GM19025 (cell line): ENCODE measurements around the gene SERPINA1.
"Not testable (repeated sequence)": the region's sequence is repeated elsewhere in the genome, so short reads cannot be mapped to it uniquely, and the experiment has no call there.

Experiments
- ATAC-seq: cut with Tn5 transposase; IDR thresholded peaks from one replicate; pipeline ENCODE4 v1.9.1; 2021; ENCODE audit warnings: mild to moderate bottlenecking, low read depth, moderate library complexity; ENCODE audit not compliant: unreplicated experiment

Gene SERPINA1

GRCh38 chr14:94354190-94354589 is 34.2 kb downstream of the SERPINA1 start:
- not testable (repeated sequence) for ATAC-seq

DNA sequence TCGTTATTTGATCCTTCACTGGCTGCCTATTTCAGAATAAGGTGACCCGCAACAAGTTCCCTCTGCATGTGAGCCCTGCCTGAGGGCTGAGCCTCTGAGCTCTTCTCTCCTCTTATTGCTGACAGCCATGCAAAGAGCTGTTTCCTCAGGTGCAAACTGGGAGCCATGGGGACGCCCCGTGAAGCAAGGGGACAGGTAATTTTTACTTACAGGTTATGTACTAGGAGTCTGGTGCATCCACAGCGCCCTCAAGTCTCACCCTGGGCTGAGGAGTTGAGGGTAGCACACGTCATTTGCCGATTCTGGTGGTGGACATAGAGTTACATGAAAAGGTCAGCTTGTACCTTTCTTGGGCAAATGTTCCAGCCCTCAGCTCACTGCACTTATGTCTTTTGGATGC is 39.1 kb downstream of the SERPINA1 start:
- no peak for ATAC-seq

DNA sequence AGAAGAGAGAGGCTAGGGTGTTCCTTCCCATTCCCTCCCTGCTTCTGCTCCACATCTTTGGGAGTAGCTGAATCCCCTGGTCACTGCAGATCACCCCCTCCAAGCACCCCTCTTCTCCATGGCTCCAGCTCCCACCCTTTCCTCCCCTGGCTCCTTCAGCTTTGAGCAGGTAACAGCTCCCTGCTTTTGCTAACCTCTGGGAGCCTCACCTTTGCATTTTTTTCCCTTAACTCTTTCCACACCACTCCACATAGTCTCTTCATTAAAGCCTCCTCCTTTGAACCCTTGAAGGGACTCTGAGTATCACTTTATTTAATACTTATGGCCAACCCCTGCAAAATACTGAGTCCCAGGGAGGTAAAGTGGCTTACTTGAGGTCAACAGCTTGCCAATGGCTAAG is 39.6 kb downstream of the SERPINA1 start:
- ATAC-seq, result no peak

- no peak for ATAC-seq
Observed at GRCh38 chr14:94346841-94347240, 41.6 kb downstream of the SERPINA1 start.

DNA sequence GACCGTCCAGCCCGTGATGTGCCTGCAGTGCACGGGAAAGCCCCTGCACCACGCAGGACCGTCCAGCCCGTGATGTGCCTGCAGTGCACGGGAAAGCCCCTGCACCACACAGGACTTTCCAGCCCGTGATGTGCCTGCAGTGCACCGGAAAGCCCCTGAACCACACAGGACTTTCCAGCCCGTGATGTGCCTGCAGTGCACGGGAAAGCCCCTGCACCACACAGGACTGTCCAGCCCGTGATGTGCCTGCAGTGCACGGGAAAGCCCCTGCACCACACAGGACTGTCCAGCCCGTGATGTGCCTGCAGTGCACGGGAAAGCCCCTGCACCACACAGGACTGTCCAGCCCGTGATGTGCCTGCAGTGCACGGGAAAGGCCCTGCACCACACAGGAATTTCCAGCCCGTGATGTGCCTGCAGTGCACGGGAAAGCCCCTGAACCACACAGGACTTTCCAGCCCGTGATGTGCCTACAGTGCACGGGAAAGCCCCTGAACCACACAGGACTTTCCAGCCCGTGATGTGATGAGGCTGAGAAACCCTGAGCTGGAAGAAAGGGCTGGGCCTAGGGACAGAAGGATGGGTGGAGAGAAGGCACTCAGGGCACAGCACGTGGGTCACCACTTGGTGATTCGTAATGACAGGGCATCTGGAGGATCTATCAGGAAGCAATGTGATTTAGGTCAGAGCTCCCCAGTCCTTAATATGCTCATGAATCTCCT is 42.2 kb downstream of the SERPINA1 start:
- peak; percentile 66 for ATAC-seq

GRCh38 chr14:94345344-94346064 is 42.9 kb downstream of the SERPINA1 start:
- ATAC-seq, result no peak

DNA sequence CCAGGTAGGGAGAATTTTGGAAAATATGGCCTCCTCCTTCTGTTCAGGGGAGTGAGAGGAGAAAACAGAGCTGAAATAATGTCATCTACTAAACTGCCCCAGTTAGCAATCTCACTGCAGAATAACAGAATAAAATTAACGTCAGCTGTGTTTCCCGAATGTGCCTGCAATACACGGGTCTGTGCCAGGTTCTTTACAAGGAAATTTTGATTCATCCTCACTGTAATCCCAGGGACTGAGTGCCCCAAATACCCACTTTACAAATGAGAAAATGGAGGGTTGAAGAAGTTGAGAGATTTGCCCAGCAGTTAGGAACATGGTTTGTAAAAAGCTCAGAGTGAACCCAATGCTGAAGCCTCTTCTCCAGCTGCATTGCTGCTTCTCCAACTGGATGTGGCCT is 44.0 kb downstream of the SERPINA1 start:
- no peak for ATAC-seq

- no peak for ATAC-seq
Observed at GRCh38 chr14:94343238-94344005, 45.0 kb downstream of the SERPINA1 start.

DNA sequence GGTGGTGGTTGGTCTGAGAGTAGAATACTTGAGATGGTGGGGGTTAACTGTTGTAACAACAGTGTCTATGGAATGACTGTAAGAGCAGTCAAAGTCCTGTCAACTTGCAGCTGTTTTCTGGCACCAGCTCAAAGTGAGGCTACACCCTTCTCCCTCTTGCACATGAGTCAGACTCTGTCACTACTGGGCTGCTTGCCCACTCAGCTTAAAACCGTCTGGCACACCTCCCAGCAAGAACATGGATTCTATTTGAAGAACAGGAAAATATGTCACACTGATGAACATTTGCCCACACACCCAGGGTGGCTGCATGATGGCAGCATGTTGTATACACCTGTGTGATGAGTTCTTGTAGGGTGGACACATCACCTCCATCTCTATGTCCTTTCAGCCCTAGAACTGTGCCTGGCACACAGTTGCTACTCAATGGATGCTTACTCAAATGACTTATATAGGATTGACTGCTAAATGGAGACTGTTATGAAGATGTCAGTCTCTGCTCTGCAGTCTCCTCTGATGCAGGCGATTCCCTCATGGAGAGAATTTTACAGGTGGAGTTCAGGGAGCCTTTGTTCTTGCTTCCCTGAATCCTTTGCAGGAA is 46.0 kb downstream of the SERPINA1 start:
- ATAC-seq, result no peak

- ATAC-seq, result no peak
Observed at GRCh38 chr14:94341656-94342333, 46.6 kb downstream of the SERPINA1 start.

- ATAC-seq, result no peak
Observed at GRCh38 chr14:94340533-94340932, 47.9 kb downstream of the SERPINA1 start.

DNA sequence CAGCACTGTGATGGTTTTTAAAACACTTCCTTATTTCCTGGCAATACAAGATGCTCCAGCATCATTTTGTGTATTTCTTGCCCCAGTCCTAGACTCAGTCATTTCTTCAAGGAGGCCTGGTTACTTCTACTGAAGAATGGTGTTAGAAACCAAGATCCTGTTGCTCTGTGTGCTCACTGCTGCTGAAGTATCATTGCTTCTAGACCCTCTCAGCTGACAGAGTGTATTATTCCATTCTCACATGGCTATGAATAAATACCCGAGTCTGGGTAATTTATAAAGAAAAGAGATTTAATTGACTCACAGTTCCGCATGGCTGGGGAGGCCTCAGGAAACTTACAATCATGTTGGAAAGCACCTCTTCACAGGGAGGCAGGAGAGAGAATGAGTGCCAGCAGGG is 50.4 kb downstream of the SERPINA1 start:
- ATAC-seq, result no peak

DNA sequence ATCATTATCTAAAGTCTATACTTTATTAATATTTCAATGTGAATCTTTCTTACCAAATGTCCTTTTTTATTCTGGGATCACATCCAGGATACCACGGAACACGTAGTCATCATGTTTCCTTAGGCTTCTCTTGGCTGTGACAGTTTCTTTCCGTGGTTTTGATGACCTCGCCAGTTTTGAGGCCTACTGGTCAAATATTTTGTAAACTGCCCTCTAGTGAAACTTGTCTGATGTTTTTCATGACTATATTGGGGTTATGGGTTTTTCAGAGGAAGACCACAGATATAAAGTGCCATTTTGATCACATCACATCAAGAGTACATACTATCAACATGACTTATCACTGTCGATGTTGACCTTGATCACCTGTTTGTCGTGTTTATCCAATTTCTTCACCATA is 51.1 kb downstream of the SERPINA1 start:
- ATAC-seq, result no peak

DNA sequence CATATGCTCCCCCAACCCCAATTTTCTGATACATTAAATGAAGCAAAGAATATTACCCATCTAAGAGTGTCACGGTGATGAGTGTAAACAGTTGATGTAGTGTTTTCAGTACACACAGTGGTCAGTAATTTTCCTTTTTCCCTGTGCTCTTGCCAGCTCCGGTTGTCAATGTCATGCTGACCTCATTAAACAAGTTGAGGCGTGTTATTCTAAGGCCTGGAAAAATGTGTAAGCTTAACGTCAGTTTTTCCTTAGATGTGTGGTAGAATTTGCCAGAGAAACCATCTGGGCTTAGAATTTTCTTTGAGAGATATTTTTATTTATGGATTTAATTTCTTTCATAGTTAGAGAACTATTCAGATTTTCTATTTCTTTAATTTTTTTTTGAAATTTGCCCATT is 53.5 kb downstream of the SERPINA1 start:
- ATAC-seq, result no peak

GRCh38 chr14:94332587-94332986 is 55.8 kb downstream of the SERPINA1 start:
- no peak for ATAC-seq

- no peak for ATAC-seq
Observed at GRCh38 chr14:94332063-94332583, 56.3 kb downstream of the SERPINA1 start.

- ATAC-seq, result no peak
Observed at GRCh38 chr14:94331462-94331861, 56.9 kb downstream of the SERPINA1 start.

GRCh38 chr14:94330857-94331256 is 57.5 kb downstream of the SERPINA1 start:
- ATAC-seq, result no peak

DNA sequence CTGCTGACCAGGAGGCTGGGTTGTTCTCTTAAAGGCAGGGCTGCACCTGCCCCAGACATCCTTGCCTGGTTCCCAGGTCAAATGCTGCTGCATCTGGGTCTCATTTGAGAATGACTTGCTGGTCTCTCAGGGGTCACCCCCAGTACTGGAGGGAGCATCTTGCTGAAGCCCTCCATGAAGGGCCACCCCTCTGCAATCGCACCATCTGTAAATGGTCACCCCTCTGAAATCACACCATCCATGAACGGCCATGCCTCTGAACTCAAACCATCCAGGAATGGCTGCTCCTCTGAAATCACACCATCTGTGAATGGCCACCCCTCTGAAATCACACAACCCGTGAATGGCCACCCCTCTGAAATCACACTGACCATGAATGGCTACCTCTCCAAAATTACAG is 58.0 kb downstream of the SERPINA1 start:
- ATAC-seq, result no peak

DNA sequence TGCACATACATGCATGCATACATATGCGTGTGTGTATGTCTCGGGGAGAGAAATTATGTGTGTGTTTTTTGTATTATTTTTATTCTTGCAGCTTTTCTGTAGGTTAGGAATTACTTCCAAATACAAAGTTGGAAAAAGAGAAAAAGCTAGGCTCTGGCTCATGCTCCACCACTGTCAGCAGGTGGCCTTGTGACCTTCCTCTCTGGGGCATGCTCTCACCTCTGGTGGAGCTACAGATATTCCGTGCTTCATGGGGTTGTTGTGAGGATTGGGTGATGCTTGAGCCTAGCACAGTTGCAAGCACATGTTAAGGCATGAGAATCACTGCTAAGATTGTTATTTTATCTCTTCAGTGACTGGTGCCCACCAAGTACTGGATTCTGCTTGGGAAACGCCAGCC is 58.5 kb downstream of the SERPINA1 start:
- no peak for ATAC-seq
